Fibroblast of skin of left biceps (primary cell): ENCODE data around the gene CSNK2A1.

ENCODE experiments used
- DNase-seq, 2 experiments: peaks; one replicate each; pipeline ENCODE4 v3.0.0-alpha.2; 2013; ENCODE audit warnings: low read depth in 2 of 2

Gene CSNK2A1

DNA sequence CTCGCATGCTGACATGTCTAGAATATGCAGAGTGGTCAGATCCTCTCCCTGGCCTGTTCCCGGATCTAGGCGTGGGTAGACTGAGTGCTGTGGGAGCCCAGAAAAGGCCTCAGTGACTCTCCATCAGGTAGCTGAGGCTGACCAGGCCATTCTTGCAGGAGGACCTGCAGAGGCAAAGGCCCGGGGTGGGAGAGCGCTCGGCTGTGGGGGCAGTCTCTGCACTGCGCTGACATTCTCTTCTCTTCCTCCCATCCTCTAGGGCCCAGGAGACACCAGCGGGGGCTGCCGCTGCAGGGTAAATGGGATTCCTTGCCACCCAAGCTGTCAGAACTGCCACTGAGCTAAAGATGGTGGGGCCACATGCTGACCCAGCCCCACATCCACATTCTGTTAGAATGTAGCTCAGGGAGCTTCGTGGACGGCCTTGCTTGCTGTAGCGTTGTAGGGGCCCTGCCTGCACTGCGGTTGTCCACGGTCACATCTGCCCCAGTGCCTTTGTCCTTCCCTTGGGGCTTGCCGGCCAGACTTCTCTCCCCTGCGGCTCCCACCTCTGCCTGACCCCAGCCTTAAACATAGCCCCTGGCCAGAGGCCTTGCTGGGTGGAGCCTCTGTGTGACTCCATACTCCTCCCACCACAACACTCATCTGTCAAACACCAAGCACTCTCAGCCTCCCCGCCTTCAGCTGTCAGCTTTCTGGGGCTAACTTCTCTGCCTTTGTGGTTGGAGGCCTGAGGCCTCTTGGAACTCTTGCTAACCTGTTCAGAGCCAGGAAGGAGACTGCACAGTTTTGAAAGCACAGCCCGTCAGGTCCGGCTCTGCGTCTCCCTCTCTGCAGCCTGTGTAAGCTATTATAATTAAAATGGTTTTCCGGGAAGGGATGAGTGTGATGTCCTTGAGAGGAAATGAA is 113.2 kb downstream of the CSNK2A1 start:
- DNase-seq: no peak

DNA sequence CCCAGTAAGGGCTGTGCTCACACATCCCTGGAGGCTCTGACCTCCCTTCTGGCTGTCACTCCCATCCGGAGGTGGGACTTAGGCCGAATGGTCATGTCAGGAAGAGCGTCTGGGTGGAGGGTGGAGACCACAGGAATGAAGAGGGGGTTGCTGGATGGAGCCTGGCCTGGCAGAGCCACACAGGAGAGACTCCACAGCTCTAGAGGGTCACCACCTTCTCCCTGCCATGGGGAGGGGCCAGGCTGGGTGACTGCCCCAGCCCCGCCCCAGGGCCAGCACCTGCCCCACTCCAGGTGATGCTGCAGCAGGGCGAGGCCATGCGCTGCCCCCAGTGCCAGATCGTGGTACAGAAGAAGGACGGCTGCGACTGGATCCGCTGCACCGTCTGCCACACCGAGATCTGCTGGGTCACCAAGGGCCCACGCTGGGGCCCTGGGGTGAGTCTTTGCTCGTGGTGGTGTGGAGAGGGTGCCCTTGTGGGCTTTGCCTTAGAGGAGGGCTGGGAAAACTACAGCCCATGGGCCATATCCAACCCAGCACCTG is 114.9 kb downstream of the CSNK2A1 start:
- no peak for DNase-seq

DNA sequence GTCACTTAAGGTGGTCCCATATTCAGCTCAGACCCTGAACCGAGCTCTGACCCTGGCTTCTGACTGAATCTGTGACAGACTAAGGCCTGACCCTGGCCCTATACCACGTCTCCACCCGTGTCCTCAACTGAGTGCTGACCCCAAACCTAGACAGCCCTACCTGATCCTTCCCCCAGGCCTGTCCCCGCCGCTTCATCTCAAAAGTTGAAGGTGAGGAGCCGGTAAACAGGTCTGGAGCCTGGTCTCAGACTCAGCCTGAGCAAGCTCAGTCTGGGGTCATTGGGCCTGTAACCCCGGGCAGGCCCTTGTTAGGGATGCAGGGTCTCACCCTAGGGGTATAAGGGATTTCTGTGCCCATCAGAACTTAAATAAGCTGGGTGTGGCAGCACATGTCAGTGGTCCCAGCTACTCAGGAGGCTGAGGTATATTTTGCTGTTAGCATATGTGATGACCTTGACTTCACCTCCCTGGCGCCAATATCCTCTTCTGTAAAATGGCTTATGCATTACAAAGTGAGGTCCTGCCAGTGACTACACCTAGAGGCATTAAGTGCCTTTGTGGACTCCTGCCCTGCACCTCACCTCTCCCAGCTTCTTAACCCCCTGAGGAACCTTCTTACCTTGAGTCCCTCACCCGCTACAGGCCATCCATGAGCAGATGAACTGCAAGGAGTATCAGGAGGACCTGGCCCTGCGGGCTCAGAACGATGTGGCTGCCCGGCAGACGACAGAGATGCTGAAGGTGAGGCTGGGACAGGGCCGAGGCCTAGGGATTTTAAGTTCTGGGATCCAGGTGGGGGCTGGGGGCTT is 115.5 kb downstream of the CSNK2A1 start:
- no peak for DNase-seq

DNA sequence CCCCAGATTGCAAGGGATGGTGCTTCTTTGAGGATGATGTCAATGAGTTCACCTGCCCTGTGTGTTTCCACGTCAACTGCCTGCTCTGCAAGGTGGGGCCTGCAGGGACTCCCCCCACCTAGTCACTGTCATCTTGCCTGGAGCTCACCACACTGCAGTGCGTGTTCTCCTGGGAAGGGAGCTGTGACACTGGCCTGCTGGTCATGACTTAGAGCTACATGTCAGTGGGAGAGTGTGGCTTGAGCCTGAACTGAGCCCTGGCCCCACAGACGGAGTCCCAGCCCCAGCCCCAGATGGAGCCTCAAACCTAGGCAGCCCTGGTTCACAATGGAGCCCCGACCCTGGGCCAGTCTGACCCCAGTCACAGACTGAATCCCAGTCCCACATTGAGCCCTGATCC is 116.2 kb downstream of the CSNK2A1 start:
- DNase-seq: no peak

DNA sequence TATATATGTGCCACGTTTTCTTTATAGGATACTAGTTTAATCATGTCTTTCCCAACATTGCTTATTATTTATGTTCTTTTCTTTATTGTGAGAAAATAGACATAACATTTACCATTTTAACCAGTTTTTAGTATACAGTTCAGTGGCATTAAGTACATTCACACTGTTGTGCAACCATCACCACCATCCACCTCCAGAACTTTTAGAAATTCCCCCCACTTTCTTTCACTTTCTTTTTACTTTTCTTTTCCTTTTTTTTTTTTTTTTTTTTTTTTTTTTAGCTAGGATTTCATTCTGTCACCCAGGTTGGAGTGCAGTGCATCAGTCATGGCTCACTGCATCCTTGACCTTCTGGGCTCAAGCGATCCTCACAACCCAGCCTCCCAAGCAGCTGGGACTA is 117.0 kb downstream of the CSNK2A1 start:
- no peak for DNase-seq
